ENCODE measurements around the gene FGD2.

The FGD2 gene, protein sequence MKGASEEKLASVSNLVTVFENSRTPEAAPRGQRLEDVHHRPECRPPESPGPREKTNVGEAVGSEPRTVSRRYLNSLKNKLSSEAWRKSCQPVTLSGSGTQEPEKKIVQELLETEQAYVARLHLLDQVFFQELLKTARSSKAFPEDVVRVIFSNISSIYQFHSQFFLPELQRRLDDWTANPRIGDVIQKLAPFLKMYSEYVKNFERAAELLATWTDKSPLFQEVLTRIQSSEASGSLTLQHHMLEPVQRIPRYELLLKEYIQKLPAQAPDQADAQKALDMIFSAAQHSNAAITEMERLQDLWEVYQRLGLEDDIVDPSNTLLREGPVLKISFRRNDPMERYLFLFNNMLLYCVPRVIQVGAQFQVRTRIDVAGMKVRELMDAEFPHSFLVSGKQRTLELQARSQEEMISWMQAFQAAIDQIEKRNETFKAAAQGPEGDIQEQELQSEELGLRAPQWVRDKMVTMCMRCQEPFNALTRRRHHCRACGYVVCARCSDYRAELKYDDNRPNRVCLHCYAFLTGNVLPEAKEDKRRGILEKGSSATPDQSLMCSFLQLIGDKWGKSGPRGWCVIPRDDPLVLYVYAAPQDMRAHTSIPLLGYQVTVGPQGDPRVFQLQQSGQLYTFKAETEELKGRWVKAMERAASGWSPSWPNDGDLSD

DNA sequence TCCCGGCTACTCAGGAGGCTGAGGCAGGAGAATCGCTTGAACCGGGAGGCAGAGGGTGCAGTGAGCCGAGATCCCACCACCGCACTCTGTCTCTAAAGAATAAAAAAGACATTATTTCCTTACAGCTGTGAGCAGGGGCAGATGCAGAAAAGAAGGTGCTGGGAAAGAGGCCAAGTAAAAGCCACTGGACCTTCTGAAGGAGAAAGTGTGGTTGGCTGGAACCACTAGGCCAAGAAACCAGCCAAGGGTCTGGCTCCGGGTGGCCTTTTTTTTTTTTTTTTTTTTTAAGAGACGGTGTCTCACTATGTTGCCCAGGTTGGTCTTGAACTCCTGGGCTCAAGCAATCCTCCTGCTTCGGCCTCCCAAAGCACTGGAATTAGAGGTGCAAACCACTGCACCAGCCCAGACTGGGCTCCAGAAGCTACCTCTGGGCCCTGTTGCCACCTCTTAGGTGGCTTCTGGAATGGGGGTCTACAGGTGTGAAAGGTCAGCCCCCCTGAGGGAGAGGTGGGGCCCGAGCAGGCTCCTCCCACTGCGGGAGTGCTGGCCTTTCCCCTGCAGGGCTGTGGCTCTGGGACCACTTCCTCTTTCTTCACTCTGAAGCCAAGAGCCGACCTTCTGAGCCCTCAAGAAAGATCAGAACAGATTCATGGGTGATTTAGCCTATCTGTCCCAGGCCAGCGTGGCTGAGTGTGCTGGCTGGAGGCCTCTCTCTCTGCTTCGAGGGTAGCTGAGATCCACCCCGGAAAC is at the start of gene FGD2:
Gene FGD2, plus strand, starts transcription at position 595 of the 750 bp plus-strand sequence. CDS start 163 bp downstream, outside the sequence.
- DNase-seq: peak; percentile 62 to 64

DNA sequence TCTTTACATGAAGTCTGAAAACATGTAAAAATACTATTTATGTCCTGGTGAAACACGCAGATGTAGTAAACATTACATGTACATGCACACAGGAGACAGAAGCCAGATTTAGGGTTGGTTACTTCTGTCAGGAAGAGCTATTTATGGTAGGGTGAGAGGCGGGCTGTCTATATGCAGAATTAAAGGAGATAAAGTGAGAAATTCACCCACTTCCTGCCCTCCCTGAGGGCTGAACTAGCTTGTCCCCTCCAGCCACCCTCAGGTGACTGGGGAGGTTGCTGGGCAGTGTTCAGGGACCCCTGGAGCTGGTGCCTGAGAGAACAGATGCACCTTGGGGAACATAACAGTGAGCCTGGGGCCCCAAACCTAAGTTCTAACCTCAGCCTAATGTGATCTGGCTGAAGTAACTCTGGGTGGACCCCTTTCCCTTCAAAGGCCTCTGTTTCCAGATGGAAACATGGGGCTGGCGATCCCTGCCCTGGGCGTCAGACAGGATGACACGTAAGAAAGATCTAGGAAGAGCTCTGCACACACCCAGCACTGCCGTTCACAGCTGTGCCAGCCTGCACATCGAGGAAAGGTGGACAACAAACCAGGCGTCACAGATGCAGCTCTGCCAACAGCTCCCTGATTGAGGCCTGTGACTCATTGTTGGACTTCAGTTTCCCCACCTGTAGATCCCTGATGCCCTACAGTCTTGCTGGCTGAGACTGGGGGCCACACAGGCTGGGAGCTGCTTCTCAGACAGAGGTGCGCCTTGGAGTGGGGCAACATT is 49.6 kb upstream of the FGD2 start:
- no peak for DNase-seq

DNA sequence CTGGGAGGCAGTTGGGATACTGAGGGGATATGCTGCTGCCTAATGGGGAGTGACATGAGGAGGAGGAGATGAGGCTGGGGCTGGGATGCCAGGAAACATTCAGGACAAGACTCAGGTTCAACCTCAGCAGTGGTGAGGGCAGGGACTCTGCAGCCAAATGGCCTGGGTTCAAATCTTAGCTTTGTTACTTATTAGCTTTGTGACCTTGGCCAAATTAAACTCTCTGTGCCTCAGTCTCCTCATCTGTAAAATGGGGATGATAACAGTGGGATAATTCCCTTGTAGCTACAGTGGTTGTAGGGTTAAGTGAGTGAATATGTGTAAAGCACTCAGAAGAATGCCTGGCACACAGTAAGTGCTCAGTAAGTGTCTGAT is 49.0 kb upstream of the FGD2 start:
- DNase-seq: no peak

DNA sequence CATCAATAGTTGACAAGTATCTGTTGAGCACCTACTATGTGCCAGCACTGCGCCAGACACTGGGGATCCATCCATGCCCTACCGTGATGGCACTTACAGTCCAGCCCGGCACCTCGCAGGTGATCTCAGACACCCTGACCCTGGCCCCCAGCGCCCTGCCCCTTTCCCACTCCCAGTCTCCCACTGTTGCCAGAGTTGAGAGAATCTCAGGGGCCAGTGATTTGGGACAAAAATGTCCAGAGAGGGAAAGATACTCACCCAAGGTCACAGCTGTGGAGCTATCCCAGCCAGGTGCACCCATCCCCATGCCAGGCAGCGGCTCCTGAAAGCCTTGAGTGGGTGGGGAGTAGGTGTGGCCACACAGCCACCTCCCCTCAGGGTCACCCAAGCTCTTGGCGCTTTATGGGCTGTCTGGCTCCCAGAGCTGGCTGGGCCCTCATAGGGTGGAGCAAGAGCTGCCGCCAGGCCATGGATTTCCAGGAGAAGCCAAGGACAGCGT is 47.6 kb upstream of the FGD2 start:
- DNase-seq: no peak

DNA sequence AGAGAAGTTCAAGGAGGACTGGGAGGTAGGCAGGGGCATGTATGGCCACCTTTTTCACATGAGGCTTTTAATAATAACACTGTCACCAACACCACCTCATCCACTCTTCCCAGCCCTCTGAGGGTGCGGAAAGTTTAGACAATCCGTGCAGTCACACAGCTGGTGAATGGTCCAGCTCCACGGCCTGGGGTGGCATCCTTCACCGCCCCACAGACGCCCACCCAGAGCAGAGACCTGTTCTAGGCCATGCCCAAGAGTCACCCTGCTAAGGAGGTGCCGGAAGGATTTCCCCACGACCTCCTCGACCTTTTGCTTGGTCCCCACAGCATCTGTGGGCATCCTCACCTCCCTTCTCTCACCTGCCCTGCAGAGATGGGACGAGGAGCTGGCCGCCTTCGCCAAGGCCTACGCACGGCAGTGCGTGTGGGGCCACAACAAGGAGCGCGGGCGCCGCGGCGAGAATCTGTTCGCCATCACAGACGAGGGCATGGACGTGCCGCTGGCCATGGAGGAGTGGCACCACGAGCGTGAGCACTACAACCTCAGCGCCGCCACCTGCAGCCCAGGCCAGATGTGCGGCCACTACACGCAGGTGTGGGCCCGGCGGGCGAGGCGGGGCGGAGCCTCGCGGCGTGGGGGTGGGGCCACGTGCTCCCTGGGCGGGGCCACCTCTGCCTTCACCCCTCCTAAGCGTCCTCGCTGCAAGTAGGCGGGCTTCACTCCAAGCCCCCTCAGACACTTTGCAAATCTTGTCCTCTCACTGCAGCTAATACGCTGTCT is 46.5 kb upstream of the FGD2 start:
- no peak for DNase-seq

DNA sequence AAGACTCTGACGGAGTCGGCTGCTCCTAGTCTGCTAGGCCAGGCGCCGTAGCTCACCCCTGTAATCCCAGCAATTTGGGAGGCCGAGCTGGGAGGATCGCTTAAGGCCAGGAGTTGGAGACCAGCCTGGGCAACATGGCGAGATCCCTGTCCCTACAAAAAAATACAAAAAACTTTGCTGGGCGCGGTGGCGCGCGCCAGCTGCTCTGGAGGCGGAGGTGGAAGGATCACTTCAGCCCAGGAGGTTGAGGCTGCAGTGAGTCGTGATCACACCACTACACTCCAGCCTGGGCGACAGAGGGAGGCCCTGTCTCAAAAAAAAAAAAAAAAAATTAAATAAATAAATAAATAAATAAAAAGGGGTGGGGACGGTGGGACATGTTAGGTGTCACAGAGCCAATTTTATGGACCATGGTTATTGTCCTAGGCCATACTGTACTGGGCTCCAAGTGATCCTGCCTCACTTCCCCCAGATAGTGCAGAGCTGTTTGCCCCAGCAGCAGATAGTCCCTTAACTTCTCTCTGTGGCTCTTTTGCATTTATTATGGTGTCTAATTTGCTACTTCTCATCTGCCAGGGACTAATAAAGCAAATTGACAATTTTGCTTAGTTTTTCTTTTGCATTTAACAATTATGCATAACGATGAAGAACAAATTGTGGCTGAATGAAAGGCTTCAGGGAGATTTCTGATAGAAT is 45.8 kb upstream of the FGD2 start:
- DNase-seq: no peak

DNA sequence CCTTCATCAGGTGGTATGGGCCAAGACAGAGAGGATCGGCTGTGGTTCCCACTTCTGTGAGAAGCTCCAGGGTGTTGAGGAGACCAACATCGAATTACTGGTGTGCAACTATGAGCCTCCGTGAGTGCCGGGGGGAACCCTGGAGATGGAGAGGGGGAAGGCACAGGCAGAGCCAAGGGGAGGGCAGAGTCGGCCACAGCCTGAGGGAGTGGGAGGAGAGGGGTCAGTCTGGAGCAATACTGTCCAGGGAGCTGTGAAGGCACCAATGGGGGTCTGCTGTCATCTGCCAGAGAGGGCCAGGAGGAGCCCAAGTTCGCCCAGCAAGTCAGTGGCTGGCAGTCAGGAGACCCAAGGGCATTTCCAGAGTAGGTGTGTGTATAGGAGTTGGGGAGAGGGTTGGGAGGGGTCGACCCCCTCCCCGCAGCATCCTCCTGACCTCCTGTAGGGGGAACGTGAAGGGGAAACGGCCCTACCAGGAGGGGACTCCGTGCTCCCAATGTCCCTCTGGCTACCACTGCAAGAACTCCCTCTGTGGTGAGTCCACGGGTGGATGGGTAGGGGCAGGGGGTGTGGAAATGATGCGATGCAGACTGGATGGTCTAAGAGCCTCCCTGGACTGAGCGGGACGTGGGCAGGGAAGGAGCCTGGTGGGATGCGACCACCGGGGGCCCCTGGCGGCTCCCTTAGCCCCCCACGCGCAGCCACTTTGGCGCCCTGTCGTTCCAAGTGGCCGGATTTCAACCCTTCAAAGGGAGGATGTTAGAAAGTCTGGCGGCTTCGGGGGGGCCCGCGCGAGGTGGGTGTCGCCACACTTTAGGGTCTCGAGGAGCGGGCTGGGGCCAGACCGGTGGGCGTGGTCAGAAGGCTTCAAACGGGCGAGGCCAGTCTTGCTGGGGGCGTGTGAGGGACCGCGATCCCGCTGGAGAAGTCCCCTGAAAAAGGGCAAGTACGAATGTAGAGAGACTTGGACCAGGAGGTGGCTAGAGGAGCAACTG is 43.7 kb upstream of the FGD2 start:
- no peak for DNase-seq

DNA sequence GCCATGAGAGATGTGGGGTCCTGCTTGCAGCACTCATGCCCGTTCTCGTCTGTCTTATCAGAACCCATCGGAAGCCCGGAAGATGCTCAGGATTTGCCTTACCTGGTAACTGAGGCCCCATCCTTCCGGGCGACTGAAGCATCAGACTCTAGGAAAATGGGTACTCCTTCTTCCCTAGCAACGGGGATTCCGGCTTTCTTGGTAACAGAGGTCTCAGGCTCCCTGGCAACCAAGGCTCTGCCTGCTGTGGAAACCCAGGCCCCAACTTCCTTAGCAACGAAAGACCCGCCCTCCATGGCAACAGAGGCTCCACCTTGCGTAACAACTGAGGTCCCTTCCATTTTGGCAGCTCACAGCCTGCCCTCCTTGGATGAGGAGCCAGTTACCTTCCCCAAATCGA is 42.6 kb upstream of the FGD2 start:
- peak; percentile 92 to 99 for DNase-seq

DNA sequence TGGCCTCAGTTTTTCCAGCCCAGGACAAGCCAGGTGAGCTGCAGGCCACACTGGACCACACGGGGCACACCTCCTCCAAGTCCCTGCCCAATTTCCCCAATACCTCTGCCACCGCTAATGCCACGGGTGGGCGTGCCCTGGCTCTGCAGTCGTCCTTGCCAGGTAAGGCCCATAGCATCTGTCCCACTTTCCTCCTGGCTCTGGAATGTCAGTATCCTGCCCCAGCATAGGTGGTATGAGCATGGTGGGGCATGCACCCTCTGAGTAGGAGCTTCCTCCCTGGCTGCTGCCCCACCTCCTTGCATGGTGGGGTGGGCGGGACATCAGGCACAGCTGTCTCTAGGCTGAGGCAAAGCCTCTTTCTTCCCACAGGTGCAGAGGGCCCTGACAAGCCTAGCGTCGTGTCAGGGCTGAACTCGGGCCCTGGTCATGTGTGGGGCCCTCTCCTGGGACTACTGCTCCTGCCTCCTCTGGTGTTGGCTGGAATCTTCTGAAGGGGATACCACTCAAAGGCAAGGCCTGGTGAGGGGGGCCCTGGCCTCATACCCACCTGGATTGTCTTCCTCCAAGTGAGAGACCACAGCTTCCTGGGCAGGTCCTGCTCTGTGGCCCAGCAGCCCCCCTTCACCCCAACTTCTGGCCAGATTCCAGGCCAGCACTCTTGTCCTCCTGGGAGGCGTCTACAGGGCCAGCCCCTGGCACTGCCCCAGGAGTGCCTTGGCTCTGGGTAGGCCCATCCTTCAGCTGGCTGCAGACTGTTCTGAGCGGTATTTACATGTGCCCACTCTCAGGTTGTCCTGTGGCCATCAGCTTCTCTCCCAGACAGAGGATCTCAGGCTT is 41.8 kb upstream of the FGD2 start:
- DNase-seq: no peak

DNA sequence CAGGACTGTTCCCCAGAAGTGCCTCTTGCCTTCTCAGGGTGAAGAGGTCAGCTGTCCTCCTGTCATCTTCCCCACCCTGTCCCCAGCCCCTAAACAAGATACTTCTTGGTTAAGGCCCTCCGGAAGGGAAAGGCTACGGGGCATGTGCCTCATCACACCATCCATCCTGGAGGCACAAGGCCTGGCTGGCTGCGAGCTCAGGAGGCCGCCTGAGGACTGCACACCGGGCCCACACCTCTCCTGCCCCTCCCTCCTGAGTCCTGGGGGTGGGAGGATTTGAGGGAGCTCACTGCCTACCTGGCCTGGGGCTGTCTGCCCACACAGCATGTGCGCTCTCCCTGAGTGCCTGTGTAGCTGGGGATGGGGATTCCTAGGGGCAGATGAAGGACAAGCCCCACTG is 41.1 kb upstream of the FGD2 start:
- DNase-seq: no peak

DNA sequence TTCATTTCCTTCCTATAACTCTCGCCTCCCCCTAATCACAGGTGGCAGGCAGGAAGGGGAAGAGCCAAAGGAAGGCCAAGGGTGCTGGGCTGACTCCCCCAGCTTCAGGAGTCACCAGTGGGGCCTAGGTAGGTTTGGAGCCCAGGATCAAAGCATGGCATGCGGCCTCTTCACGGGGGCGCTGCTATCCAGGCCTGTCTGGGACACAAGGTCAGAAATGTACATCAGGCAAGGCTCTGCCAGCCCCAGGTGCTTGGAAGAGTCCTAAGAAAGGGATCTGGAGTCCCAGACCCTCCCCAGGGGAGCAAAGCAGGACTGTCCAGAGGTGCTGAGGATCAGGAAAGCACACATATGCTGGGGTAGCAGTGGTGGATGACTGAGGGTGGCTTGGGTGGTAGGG is 40.5 kb upstream of the FGD2 start:
- no peak for DNase-seq

DNA sequence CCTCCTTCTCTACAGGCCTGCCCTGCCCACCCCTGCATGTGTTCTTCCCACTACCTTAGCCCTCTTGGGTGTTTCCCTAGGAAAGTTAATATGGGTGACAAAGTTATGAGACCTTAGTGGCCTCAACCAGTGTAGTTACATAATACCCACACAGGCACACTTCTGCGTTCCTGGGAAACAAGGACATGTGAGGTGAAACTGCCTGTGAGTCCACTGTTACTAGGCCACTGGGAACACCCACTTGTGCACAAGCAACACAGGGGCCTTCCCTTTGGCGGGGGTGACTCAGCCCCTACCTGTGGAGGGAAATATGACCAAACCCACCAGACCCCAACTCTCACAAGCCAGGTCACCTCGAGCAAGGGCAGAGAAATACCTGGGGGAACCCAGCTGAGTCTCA is 38.2 kb upstream of the FGD2 start:
- DNase-seq: no peak

DNA sequence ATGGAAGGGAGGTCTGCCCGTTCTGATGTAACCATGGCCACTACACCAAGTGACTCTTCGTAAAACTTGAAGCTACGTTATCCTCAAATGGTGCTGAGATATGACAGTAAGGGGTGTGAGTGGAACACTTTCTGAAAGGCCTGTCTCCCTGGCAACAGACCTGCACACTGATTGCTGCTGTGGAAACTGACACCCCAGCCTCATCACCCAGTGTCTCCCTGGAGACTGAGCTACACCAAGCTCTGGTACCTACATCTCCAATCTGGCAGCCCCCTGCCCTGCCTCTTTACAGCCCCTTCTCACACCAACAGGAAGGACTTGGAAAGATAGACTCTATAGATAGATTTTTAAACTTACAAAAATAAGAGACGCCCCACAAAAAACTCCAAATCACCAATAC is 37.7 kb upstream of the FGD2 start:
- DNase-seq: no peak

DNA sequence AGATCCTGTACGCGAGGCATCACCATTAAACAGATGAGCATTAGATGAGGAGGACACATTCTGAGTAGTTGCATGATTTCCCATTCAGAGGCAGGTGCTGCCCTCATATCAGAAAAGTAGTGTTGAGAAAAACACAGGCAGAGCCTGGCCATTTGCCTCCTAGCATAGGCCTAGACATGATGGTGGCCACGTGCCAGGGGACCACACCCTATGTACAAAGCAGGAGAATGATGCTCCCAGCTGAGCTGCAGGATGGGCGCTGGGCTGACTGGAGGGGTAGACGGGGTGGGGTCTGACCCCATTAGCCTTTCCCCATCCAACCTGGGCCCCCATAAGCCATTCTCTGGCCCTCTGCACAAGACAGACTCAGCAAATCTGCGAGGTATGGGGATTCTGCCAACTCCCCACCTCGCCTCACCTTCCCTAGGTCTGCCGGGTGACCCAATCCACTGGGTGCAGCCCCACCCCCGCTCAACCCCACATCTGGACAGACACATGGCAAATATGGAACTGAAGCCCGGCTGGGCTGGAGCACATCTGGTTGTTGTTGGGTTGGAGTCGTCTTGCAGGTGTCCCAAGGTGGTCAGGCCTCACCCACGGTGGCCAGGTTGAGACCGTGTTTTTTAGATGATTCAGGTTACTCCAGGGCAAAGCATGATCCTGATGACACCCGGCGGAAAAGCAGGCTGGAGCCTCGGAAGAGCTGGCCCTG is 37.0 kb upstream of the FGD2 start:
- no peak for DNase-seq

DNA sequence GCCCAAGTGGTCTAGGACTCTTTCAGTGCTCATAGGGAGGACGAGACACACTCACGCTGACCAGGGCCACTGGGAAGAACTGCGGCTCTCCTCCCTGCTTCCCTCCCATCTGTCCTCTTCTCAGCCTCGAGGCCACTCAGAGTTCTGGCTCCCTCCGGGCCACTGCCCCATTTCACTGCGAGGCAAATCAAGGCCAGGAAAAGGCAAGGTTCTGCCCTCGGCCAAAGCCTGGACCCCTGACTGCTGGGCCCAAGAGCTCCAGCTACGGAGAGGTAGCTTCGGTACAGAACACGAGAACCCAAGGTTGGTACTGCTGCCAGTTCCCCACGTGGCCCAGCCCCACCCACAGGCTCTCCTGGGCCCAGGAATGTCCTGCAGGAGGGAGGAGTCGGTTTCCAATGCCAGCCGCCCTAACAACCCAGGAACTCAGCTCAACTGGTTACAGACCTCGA is 36.2 kb upstream of the FGD2 start:
- DNase-seq: no peak

DNA sequence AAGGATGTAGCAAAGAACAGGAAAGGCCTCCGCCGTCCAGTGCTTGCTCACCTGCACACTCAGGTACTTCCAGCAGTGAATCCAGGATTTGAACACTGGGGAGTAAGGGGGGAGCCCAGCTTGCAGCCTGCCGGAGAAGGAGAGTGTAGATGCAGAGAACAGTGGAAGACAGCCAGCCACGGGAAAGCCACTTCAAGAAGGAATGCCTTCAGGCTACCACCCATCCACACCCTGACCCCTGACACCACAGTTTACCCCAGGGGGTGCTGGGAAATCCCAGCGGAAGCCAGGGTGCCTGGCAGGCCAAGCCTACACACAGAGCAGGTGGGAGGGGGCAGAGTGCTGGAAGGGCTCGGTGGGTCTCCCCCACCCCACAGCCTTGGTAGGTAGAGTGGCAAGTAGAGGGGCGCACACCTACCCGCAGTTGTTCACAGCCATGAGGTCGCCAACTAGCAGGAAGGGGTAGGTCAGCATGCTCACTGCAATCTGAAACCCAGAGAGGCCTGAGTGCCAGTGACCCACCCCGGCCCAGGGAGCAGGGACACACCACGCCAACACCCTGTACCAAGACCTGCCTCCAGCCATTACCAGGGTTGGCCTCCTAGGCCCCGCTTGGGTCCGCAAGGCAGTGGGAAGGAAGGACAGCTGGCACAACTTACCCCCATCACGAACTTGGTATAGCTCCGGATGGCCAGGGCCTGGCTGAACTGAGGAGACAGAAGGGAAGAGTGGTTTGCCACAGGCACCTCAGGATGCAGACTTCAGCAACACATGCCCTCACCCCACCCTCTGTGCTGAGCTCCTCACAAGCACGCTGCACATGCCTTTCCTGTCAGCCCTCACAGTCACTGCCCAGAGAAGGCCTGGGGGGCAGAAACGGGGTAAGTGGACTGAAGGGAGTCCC is 35.2 kb upstream of the FGD2 start:
- DNase-seq: no peak
